ENCODE measurements around the gene LARP4B.

LARP4B gene

GRCh38 chr10:836782-837181, 94.7 kb downstream of the LARP4B start:
- DNase-seq (ENCODE audit: extremely low read depth in 1 of 2, low read depth in 1 of 2) = no peak

DNA sequence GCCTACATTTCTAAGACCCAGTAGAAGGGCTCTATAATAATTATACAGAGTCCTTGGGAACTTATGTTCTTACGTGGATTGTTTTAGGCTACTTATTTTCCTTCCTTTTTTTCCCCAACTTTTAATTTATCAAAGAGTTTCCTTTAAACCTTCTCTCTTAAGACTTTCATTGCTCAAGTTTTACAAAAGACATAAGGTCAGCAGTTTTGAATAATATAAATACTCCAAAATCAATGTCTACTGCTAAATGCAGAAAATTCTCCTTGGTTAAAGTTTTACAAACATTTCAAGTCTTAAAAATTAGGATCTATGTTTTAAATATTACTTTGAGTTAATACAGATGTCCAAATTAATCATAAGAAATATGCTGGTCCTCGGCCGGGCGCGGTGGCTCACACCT, 97.0 kb downstream of the LARP4B start:
- DNase-seq (ENCODE audit: extremely low read depth in 1 of 2, low read depth in 1 of 2) = no peak

DNA sequence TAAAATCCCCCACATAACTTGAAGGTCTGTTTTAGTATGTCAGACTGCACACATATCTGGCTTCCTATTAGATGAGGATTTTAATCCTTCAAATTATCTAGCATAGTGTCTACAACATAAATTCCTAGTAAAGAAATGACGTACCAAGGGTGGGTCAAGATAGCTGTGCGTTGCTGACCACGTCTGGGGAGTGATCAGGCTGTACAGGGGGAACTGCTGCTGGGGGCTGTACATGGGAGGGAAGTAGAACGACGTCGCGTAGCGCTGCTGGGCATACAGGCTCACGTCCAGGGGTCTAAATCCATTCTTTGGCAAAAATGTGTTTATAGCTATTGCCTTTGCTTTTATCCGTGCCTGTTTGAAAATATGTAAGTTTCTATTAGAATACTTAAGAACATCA, 102.3 kb downstream of the LARP4B start:
- no peak for DNase-seq (ENCODE audit: extremely low read depth in 1 of 2, low read depth in 1 of 2)

- DNase-seq (ENCODE audit: extremely low read depth in 1 of 2, low read depth in 1 of 2) = no peak
Measured at GRCh38 chr10:828191-828590, 103.3 kb downstream of the LARP4B start.

- DNase-seq (ENCODE audit: extremely low read depth in 1 of 2, low read depth in 1 of 2) = no peak
Measured at GRCh38 chr10:824946-825345, 106.6 kb downstream of the LARP4B start.

- DNase-seq (ENCODE audit: extremely low read depth in 1 of 2, low read depth in 1 of 2) = no peak
Measured at GRCh38 chr10:824497-824896, 107.0 kb downstream of the LARP4B start.

- no peak for DNase-seq (ENCODE audit: extremely low read depth in 1 of 2, low read depth in 1 of 2)
Measured at GRCh38 chr10:822661-823367, 108.7 kb downstream of the LARP4B start.

DNA sequence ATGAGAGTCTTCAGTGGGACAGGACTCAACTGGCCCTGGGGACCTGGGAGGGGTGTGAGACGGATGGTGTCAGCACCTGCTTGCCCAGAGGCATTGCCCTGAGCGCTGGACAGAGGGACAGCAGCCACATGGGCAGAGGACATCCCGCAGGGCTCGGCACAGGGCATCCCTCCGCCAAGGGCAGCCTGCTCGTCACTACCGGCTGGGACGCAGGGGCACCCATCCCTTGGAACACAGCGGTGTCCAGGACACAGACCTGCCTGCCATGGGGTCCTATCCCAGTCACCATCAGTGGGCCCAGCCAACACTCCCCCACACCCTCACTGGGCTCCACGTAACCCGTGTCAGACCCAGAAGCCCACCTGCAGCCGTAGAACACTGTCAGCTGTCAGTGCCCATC, 109.3 kb downstream of the LARP4B start:
- no peak for DNase-seq (ENCODE audit: extremely low read depth in 1 of 2, low read depth in 1 of 2)

- DNase-seq (ENCODE audit: extremely low read depth in 1 of 2, low read depth in 1 of 2) = no peak
Measured at GRCh38 chr10:821322-821721, 110.2 kb downstream of the LARP4B start.

DNA sequence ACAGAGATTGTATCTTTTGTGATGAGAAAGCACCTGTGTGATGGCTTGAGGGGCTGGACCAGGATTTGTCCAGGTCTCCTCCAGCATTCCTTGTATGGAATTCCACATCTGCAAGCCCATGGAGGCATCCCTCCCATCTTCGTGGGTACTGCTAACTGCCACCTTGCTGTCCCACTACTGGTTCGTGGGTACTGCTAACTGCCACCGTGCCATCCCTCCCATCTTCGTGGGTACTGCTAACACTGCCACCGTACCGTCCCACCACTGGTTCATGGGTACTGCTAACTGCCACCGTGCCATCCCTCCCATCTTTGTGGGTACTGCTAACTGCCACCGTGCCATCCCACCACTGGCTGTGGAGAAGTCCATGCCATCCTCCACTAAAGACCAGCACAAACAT, 111.7 kb downstream of the LARP4B start:
- DNase-seq (ENCODE audit: extremely low read depth in 1 of 2, low read depth in 1 of 2) = no peak

DNA sequence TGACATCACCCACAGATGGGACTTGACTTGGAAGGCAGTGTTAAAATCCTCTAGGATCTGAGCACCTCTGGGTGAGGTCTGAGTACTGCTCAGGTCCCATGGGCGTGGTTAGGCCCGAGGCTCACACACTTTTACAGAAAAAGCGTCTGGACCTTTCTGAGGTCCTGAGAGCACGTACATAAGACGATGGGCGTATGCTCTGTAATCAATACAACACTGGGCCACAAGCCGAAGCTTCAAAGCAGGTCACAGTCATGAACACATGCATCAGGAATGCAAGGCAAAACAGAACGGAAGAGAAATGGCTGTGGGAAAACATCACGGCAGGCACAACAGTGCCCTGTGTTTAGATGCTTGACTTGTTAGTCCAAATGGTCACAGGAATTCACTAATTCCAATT, 112.2 kb downstream of the LARP4B start:
- no peak for DNase-seq (ENCODE audit: extremely low read depth in 1 of 2, low read depth in 1 of 2)

DNA sequence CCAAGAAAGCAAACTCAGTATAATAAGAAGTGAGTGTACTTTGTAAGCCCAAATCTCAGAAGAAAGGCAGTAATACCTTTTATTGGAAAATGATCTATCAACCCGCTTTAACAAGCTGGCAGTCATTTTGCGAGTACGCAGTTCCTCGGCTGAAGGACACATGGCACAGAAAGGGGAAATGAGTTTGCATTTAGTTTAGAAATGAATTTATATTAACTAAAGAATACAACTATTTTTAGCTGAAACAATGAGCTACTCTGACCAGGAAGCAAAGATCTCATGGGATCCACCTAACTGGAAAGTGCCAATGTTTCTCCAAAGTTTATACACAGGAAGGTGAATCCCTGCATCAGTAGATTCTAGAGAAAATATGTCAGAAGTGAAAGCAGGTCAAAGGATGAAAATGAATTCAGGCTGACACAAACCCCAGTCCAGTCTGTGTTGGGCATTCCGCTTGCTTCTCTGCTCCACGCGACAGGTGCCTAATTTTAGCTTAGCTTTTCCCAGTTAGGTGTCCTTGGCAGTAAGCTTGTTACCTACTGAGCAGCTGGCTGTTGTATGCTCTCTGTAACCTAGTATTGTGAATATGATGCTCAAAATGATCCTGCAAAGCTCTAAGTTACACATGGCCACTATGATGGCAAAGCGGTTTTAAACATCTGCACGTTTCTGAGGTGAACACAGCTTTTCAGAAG, 112.8 kb downstream of the LARP4B start:
- no peak for DNase-seq (ENCODE audit: extremely low read depth in 1 of 2, low read depth in 1 of 2)

DNA sequence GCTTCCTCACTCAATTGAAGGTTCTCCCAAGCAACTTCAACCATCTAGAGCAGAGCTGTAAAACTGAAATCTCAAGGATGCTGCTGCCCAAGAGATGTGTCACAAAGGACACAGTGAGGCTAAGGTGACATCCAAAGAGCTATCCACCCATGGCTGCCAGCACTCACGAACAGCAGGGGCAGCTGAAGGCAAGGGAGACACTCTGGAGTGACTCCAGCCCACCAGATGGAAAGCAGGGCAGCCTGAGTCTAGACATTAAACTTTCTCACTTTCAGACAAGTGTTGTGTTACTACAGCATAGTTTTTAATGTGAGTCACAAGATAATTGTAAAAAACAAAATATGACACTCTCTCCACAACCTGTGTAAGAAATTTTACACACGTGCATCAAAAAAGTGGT, 113.5 kb downstream of the LARP4B start:
- DNase-seq (ENCODE audit: extremely low read depth in 1 of 2, low read depth in 1 of 2) = no peak

- no peak for DNase-seq (ENCODE audit: extremely low read depth in 1 of 2, low read depth in 1 of 2)
Measured at GRCh38 chr10:817371-817770, 114.1 kb downstream of the LARP4B start.

- no peak for DNase-seq (ENCODE audit: extremely low read depth in 1 of 2, low read depth in 1 of 2)
Measured at GRCh38 chr10:816958-817357, 114.5 kb downstream of the LARP4B start.

GRCh38 chr10:816091-816477, 115.4 kb downstream of the LARP4B start:
- DNase-seq (ENCODE audit: extremely low read depth in 1 of 2, low read depth in 1 of 2) = no peak

- no peak for DNase-seq (ENCODE audit: extremely low read depth in 1 of 2, low read depth in 1 of 2)
Measured at GRCh38 chr10:815338-816090, 116.0 kb downstream of the LARP4B start.

DNA sequence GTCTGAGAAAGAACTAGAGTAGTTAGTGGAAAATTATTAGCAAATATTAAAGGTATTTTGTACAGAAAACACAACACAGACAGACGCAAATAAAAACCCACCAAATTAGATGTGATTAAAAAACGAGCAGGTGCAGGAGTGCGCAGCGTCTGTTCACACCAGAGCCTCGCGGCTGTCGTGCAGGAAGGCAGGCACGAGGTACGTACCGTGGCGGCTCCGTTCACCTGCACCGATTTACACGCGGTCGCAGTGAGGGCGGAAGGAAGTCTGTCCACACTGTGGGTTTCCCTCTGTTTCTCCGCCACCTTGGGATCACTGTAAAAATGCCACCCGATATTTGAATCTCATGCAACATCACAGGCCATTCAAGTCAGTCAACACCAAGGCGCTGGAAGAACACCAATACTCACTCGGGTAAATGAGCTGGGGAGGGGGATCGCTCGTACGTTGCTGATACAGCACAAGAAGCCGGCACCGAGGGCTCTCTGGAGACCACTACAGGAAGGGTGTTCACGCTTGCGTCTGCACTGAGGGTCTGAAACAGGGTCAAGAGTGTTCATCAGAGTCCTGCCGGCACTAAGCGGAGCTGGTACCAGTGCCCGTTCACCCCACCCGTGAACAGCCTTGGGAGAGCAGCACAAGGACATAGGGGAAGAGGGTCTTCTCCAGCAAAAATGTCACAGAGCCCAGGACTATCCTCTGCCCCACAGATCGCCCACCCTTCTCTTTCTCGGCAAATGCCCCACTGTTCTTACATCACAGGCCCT, 116.8 kb downstream of the LARP4B start:
- DNase-seq (ENCODE audit: extremely low read depth in 1 of 2, low read depth in 1 of 2) = no peak

- DNase-seq (ENCODE audit: extremely low read depth in 1 of 2, low read depth in 1 of 2) = no peak
Measured at GRCh38 chr10:813286-813685, 118.2 kb downstream of the LARP4B start.

DNA sequence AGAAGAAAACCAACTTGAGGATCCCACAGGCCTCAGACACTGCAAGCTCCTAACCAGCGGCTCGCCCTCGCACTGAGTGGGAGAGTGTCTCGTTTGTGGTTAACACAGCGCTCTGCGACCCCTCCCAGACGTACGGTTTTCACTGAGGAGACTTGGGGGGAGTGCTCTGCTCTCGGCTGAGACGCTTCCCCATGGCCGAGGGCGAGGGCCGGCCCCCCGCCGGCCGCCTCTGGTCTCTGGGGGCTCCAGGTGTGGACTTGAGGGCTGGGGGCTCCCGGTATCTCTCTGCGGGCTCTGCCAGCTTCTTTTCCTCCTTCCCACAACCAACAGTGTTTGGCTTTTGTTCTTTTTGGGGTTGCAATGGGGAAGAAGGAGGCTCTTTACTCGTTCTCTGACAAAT, 118.7 kb downstream of the LARP4B start:
- no peak for DNase-seq (ENCODE audit: extremely low read depth in 1 of 2, low read depth in 1 of 2)

Data from activated CD8-positive, alpha-beta memory T cell treated with anti-CD3 and anti-CD28 coated beads for 1 hour (primary cell).